ENCODE results near the gene SLC7A7. TPM values are rescaled to one million over a fixed set of nuclear protein-coding genes. Genes with fewer than 3 reads are reported as not detected.
"Not testable (repeated sequence)": the region's sequence is repeated elsewhere in the genome, so short reads cannot be mapped to it uniquely, and the experiment has no call there.

The SLC7A7 gene
- total and polyA plus RNA-seq, 2 donors: 9.3 to 12.8 TPM

- WGBS: 91% methylated on average over 10 of the region's 10 CpGs
- no peak for DNase-seq (ENCODE audit: extremely low spot score)
- Histone ChIP-seq H3K36me3 (ENCODE audit: insufficient read depth) (no peaks in the 10 kb centered on the region), H3K27ac (ENCODE audit: low read depth) (no peak overlapping the region), H3K4me1 (ENCODE audit: insufficient read depth) (no peaks in the 10 kb centered on the region), H3K4me3 (ENCODE audit: low read depth, low read length) (no peak overlapping the region)
These were observed 14.9 kb downstream of the SLC7A7 start for GRCh38 chr14:22800346-22800745.

- Histone ChIP-seq H3K4me1 (ENCODE audit: insufficient read depth) (no peaks in the 10 kb centered on the region), H3K27ac (ENCODE audit: low read depth) (no peak overlapping the region), H3K4me3 (ENCODE audit: low read depth, low read length) (no peak overlapping the region), H3K36me3 (ENCODE audit: insufficient read depth) (no peaks in the 10 kb centered on the region)
- WGBS: 65% methylated on average over 2 of the region's 2 CpGs
- DNase-seq (ENCODE audit: extremely low spot score): no peak
These were observed 16.7 kb downstream of the SLC7A7 start for GRCh38 chr14:22798528-22798927.

- H3K4me3 ChIP-seq (ENCODE audit: low read depth, low read length): no peak overlapping the region
- H3K27ac ChIP-seq (ENCODE audit: low read depth): no peak overlapping the region
- no peaks in the 10 kb centered on the region for H3K36me3 ChIP-seq (ENCODE audit: insufficient read depth)
- H3K4me1 ChIP-seq (ENCODE audit: insufficient read depth): no peaks in the 10 kb centered on the region
- WGBS: 41% methylated on average over 5 of the region's 5 CpGs
- DNase-seq (ENCODE audit: extremely low spot score): no peak
These were observed 18.0 kb downstream of the SLC7A7 start for GRCh38 chr14:22797017-22797917.

GRCh38 chr14:22796087-22796707, 19.0 kb downstream of the SLC7A7 start:
- DNase-seq (ENCODE audit: extremely low spot score): no peak
- no peak overlapping the region for H3K27ac ChIP-seq (ENCODE audit: low read depth)
- no peaks in the 10 kb centered on the region for H3K36me3 ChIP-seq (ENCODE audit: insufficient read depth)
- H3K4me1 ChIP-seq (ENCODE audit: insufficient read depth): no peaks in the 10 kb centered on the region
- WGBS: 67% methylated on average over 5 of the region's 5 CpGs
- no peak overlapping the region for H3K4me3 ChIP-seq (ENCODE audit: low read depth, low read length)

GRCh38 chr14:22794551-22794951, 20.7 kb downstream of the SLC7A7 start:
- DNase-seq (ENCODE audit: extremely low spot score): no peak
- no peak overlapping the region for H3K4me3 ChIP-seq (ENCODE audit: low read depth, low read length)
- no peak overlapping the region for H3K27ac ChIP-seq (ENCODE audit: low read depth)
- 84% methylated on average over 7 of the region's 7 CpGs for WGBS
- H3K36me3 ChIP-seq (ENCODE audit: insufficient read depth): no peaks in the 10 kb centered on the region
- no peaks in the 10 kb centered on the region for H3K4me1 ChIP-seq (ENCODE audit: insufficient read depth)

GRCh38 chr14:22793976-22794375, 21.3 kb downstream of the SLC7A7 start:
- no peak for DNase-seq (ENCODE audit: extremely low spot score)
- WGBS: 71% methylated on average over 5 of the region's 5 CpGs
- no peaks in the 10 kb centered on the region for H3K36me3 ChIP-seq (ENCODE audit: insufficient read depth)
- no peaks in the 10 kb centered on the region for H3K4me1 ChIP-seq (ENCODE audit: insufficient read depth)
- no peak overlapping the region for H3K27ac ChIP-seq (ENCODE audit: low read depth)
- no peak overlapping the region for H3K4me3 ChIP-seq (ENCODE audit: low read depth, low read length)

- not testable (repeated sequence) for H3K4me1 ChIP-seq (ENCODE audit: insufficient read depth); H3K4me3 ChIP-seq (ENCODE audit: low read depth, low read length); H3K36me3 ChIP-seq (ENCODE audit: insufficient read depth); H3K27ac ChIP-seq (ENCODE audit: low read depth); DNase-seq (ENCODE audit: extremely low spot score)
- WGBS: 89% methylated on average over 5 of the region's 5 CpGs
These were observed 21.7 kb downstream of the SLC7A7 start for GRCh38 chr14:22793550-22793949.

GRCh38 chr14:22792158-22792557, 23.1 kb downstream of the SLC7A7 start:
- 95% methylated on average over 2 of the region's 2 CpGs for WGBS

GRCh38 chr14:22791301-22791700, 23.9 kb downstream of the SLC7A7 start:
- DNase-seq (ENCODE audit: extremely low spot score): no peak
- no peak overlapping the region for H3K27ac ChIP-seq (ENCODE audit: low read depth)
- WGBS: 24% methylated on average over 3 of the region's 3 CpGs
- no peak overlapping the region for H3K4me3 ChIP-seq (ENCODE audit: low read depth, low read length)
- H3K4me1 ChIP-seq (ENCODE audit: insufficient read depth): no peaks in the 10 kb centered on the region
- H3K36me3 ChIP-seq (ENCODE audit: insufficient read depth): no peaks in the 10 kb centered on the region

More at GRCh38 chr14:22792158-22792557, 23.1 kb downstream of the SLC7A7 start:
- Histone ChIP-seq H3K27ac (ENCODE audit: low read depth) (no peak overlapping the region), H3K4me3 (ENCODE audit: low read depth, low read length) (no peak overlapping the region), H3K4me1 (ENCODE audit: insufficient read depth) (no peaks in the 10 kb centered on the region), H3K36me3 (ENCODE audit: insufficient read depth) (no peaks in the 10 kb centered on the region)
- DNase-seq (ENCODE audit: extremely low spot score): no peak

GRCh38 chr14:22786685-22787084, 28.6 kb downstream of the SLC7A7 start:
- DNase-seq (ENCODE audit: extremely low spot score): no peak
- no peaks in the 10 kb centered on the region for H3K36me3 ChIP-seq (ENCODE audit: insufficient read depth)
- H3K4me3 ChIP-seq (ENCODE audit: low read depth, low read length): no peak overlapping the region
- no peak overlapping the region for H3K27ac ChIP-seq (ENCODE audit: low read depth)
- H3K4me1 ChIP-seq (ENCODE audit: insufficient read depth): no peaks in the 10 kb centered on the region
- WGBS: 94% methylated on average over 4 of the region's 4 CpGs

GRCh38 chr14:22781301-22781991, 33.8 kb downstream of the SLC7A7 start:
- DNase-seq (ENCODE audit: extremely low spot score): no peak
- 0% methylated on average over 1 of the region's 1 CpG for WGBS
- Histone ChIP-seq H3K27ac (ENCODE audit: low read depth) (no peak overlapping the region), H3K36me3 (ENCODE audit: insufficient read depth) (no peaks in the 10 kb centered on the region), H3K4me3 (ENCODE audit: low read depth, low read length) (no peak overlapping the region), H3K4me1 (ENCODE audit: insufficient read depth) (no peaks in the 10 kb centered on the region)

- DNase-seq (ENCODE audit: extremely low spot score): no peak
- Histone ChIP-seq H3K36me3 (ENCODE audit: insufficient read depth) (no peaks in the 10 kb centered on the region), H3K4me3 (ENCODE audit: low read depth, low read length) (no peak overlapping the region), H3K4me1 (ENCODE audit: insufficient read depth) (no peaks in the 10 kb centered on the region), H3K27ac (ENCODE audit: low read depth) (no peak overlapping the region)
- WGBS: 85% methylated on average over 5 of the region's 5 CpGs
These were observed 34.3 kb downstream of the SLC7A7 start for GRCh38 chr14:22780941-22781300.

- no peak for DNase-seq (ENCODE audit: extremely low spot score)
- Histone ChIP-seq H3K36me3 (ENCODE audit: insufficient read depth) (no peaks in the 10 kb centered on the region), H3K4me3 (ENCODE audit: low read depth, low read length) (no peak overlapping the region), H3K27ac (ENCODE audit: low read depth) (no peak overlapping the region), H3K4me1 (ENCODE audit: insufficient read depth) (no peaks in the 10 kb centered on the region)
- WGBS: 42% methylated on average over 2 of the region's 2 CpGs
These were observed 35.0 kb downstream of the SLC7A7 start for GRCh38 chr14:22780105-22780679.

All from urinary bladder (tissue), 4 donors.